HG03457 (cell line): ENCODE measurements around the gene ECHS1.

Source experiments
- ATAC-seq: cut with Tn5 transposase; IDR thresholded peaks from one replicate; pipeline ENCODE4 v1.9.1; 2021; ENCODE audit warnings: moderate number of reproducible peaks; ENCODE audit not compliant: unreplicated experiment

ECHS1 gene

GRCh38 chr10:133359554-133359971 is 13.6 kb downstream of the ECHS1 start:
- ATAC-seq: no peak

GRCh38 chr10:133358925-133359310 is 14.2 kb downstream of the ECHS1 start:
- no peak for ATAC-seq

DNA sequence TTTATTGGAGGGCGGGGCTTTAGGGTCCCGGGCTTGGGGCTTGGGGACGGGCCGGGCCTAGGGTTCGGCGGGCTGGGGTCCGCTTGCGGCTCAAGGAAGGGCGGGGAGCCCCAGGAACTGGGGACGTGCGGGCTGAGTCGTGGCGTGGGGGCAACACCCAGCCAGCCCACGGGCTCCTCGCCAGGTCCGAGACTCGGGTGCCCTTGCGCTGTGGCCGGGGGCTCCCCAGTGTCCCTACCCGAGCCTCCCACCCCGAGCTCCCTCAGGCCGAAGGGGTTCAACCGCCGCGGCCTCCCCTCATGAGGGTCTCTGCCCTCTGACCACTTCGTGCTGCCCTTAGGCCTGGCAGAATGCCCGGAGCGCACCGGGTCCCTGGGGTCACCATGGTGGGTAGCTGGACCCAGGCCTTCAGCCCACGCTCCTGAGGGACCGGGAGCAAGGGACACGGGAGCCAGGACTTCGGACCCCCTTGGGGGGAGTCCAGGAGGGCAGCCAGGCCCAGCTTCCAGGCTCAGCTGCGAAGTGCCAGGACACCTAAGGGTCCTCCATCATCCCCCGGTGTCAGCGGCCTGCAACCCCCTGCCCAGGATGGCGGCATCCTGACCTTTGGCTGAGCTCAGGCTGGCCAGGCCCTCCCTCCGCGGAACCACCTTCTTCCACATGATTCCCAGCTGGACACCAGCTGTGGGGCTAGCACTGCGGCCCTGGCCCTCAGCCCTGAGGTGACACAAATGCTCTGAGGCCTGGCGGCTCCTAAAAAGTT is 14.8 kb downstream of the ECHS1 start:
- no peak for ATAC-seq

DNA sequence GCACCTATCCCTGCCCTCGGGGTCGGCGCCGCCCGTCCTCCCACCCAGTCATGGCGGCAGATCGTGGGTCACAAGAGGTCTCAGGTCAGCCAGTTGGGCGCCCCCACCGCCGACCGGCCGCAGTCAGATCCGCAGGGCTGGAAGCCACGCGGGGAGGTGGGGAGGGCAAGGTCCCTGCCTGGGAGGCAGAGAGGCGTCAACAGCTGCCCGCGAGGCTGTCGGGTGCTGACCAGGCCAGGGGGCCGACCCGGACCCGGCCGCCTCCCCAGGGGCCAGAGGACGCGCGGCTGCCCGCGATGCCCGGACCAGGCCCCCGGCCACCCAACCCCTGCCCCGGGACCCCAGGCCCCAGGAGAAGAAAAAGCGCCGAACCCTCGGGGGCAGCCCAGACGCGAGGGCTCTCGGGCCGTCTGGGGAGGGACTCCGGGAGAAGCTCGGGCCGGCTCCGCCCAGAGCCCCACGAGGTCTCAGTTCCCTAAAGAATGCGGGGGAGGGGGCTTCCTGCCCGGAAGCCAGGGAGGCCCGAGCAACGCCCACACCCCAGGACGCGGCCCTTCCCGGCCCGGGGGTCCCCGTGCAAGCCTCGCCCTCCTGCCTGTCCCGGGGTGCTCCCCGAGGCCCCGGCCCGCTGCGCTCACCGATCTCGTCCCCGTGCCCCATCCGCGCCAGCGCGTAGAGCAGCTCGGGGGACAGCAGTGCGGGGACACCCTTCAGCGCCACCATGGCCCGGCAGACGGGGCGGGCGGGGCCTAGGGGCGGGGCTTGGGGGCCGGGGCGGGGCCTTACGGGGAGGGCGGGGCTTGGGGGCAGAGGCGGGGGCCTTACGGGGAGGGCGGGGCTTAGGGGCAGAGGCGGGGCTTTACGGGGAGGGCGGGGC is 15.6 kb downstream of the ECHS1 start, which contains the start of gene FUOM:
Gene FUOM (minus strand): TSS at position 735 of the 877 bp plus-strand sequence. CDS start 12 bp downstream, at position 723.
- peak; percentile 54 for ATAC-seq

- ATAC-seq: no peak
These were observed 16.4 kb downstream of the ECHS1 start for GRCh38 chr10:133356549-133357284.

GRCh38 chr10:133355991-133356390 is 17.2 kb downstream of the ECHS1 start:
- no peak for ATAC-seq

DNA sequence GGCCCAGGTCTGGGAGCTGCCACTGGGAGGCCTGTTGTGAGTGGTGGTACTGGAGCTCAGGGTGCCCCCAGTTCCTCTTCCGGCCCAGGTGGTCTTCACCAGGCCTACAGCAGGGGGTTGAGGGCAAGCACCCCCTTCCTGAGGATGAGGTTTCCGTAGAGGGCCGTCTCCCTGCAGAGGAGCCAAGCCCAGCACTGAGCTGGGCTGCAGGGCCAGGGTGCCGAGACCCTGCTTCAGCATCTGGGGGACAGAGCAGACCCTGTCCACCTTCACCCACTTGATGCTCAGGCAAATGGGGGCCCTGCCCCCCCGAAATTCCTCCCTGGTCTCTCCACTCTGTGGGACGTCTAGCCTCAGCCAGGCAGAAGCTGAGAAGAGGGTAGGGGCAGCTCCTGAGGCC is 17.9 kb downstream of the ECHS1 start:
- no peak for ATAC-seq

- ATAC-seq: no peak
These were observed 18.4 kb downstream of the ECHS1 start for GRCh38 chr10:133354672-133355240.

- no peak for ATAC-seq
These were observed 19.1 kb downstream of the ECHS1 start for GRCh38 chr10:133353988-133354605.

DNA sequence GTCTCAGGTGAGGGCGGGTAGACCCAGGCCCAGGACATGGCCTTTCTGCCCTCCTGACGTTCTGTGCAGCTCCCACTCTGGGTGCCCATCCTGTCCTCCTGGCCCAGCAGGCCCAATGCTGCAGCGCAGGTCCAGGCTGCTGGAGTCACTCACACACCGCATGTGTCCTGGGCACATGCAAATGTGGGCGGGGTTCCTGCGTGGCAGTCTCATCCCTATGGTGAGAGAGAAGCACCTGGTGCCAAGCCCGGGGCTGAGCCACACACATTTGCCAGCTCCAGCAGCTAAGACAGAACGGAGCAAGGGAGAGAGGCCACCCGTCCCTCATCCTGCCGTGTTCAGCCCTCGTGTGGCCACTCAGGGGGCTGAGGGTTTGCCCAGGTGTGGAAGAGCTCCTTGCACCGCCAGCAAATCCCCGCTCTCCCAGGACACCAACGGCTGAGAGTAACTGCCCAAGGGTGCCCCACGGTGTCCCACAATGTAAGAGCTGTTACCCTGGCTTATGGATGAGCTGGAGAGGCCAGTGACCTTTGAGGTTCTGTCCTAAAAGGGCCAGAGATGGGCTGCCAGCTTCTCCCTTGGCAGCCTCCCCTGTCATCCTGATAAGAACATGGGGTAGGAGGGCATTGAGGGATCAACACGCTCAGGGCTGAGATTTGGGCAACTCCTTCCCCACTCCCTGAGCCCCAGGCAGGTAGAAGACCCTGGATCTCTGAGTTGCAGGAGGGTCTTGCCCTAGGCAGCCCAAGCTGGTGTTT is 19.8 kb downstream of the ECHS1 start:
- ATAC-seq: no peak

GRCh38 chr10:133351408-133352318 is 21.5 kb downstream of the ECHS1 start:
- ATAC-seq: no peak

DNA sequence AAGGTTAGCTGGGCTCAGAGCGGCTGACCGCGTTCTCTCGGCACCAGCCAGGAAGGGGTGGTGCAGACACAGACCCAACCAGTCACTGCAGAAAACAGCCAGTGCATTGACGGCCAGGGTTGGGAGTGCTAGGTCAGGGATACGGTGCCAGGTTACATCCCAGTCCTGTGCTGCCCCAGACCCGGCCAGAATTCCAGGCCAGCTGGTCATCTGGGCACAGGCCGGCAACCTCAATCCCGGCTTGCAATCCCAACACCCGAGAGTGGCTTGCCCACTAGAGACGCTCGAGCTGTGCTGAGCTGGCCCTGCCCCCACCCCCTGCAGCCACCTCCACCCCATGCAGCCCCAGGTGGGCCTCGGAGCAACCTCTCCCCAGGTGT is 22.2 kb downstream of the ECHS1 start:
- no peak for ATAC-seq

DNA sequence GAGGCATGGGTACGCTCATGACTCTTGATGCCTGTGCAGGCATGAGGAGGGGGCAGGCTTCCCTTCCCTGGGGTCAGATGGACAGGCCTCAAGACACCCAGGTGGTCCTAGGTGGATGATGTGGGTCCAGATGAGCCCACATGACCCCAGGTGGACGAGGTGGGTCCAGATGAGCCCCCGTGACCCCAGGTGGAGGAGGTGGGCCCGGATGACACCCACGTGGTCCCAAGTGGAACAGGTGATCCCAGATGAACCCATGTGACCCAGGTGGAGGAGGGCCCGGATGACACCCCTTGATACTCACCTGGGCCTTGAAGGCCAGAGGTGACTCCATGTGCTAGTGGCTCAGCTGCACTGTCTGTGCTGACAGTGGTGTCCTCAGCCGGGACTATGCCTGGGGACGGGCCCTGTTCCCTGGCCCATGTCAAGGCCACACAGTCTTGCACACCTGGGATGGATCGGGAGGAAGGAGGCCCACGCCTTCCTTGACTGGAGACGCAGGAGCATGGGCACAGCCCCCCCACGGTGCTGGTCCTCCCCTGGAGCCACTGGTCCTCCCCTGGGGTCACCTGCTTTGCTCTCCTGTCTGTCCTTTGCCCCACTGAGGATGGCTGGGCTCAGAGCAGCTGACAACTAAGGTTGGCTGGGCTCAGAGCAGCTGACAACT is 22.7 kb downstream of the ECHS1 start:
- ATAC-seq: no peak

DNA sequence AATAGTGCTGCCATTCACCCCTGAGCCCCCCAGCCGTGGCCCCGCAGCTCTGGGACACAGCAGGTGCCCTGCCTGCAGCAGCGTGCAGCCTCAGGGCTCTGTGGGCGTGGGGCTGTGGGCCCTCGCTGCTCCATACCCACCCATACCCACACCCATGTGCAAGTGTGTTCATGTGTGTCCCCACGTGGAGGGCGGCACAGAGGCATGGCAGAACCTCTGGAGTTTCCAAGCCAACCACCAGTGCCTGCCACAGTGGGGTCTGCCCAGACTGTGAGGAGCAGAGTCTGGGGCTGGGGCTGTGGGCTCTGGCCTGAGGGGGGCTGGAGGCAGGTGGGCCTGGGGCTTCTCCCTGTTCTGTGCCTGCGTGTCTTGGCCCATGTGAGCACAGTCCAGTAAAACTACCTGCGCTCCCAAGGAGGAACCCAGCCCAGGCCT is 23.6 kb downstream of the ECHS1 start:
- no peak for ATAC-seq

- no peak for ATAC-seq
These were observed 24.0 kb downstream of the ECHS1 start for GRCh38 chr10:133349160-133349568.

GRCh38 chr10:133347710-133348517 is 25.2 kb downstream of the ECHS1 start:
- ATAC-seq: no peak

- no peak for ATAC-seq
These were observed 26.7 kb downstream of the ECHS1 start for GRCh38 chr10:133346413-133346812.
